Mesenchymal stem cell (in vitro differentiated cells and primary cell): ENCODE results near the gene COBLL1.

Experiments
- DNase-seq: peaks from one replicate; pipeline ENCODE4 v3.0.0-alpha.2; 2013
- H2AFZ ChIP-seq: one replicate; pipeline ENCODE4 v1.6.1; 2013; ENCODE audit warnings: low read depth, mild to moderate bottlenecking, control low read depth, inconsistent platforms, low read length, moderate library complexity
- H2AK5ac ChIP-seq: 2 replicates; pipeline ENCODE4 v1.6.1; 2013; ENCODE audit warnings: low read length, moderate library complexity, mild to moderate bottlenecking, inconsistent platforms; ENCODE audit not compliant: severe bottlenecking
- H2BK120ac ChIP-seq: one replicate; pipeline ENCODE4 v1.6.1; 2013; ENCODE audit warnings: low read depth, mild to moderate bottlenecking, inconsistent platforms, low read length, moderate library complexity
- H2BK12ac ChIP-seq, 2 experiments: one replicate each; pipeline ENCODE4 v1.6.1; 2013; ENCODE audit warnings: inconsistent platforms in 2 of 2, low read length in 2 of 2, mild to moderate bottlenecking in 2 of 2, moderate library complexity in 2 of 2, control low read depth in 1 of 2
- H2BK15ac ChIP-seq: one replicate; pipeline ENCODE4 v1.6.1; 2013; ENCODE audit warnings: mild to moderate bottlenecking, low read depth, inconsistent platforms; ENCODE audit not compliant: poor library complexity, severe bottlenecking
- H2BK5ac ChIP-seq: 2 replicates; pipeline ENCODE4 v1.6.1; 2013; ENCODE audit warnings: low read depth, mild to moderate bottlenecking, low read length, control low read depth, inconsistent platforms; ENCODE audit not compliant: poor library complexity, severe bottlenecking
- H3K14ac ChIP-seq, 2 experiments: one replicate each; pipeline ENCODE4 v1.6.1; 2013; ENCODE audit warnings: inconsistent platforms in 2 of 2, low read length in 2 of 2, control low read depth in 1 of 2, mild to moderate bottlenecking in 1 of 2, moderate library complexity in 1 of 2
- H3K18ac ChIP-seq, 2 experiments: one replicate each; pipeline ENCODE4 v1.6.1; 2013; ENCODE audit warnings: inconsistent platforms in 2 of 2, low read length in 2 of 2, control low read depth in 1 of 2, low read depth in 1 of 2, mild to moderate bottlenecking in 1 of 2
- H3K23ac ChIP-seq, 2 experiments: one replicate each; pipeline ENCODE4 v1.6.1; 2013; ENCODE audit warnings: inconsistent platforms in 2 of 2, low read length in 2 of 2, mild to moderate bottlenecking in 2 of 2, moderate library complexity in 2 of 2, control low read depth in 1 of 2
- H3K27ac ChIP-seq: 2 replicates; pipeline ENCODE4 v1.5.1; 2013; ENCODE audit warnings: mild to moderate bottlenecking, moderate library complexity, low read length, control low read depth, inconsistent platforms; ENCODE audit not compliant: poor library complexity, severe bottlenecking
- H3K27me3 ChIP-seq, 2 experiments: 2 replicates each; pipeline versions ENCODE4 v1.6.1 to v1.7.0; 2013; ENCODE audit warnings: low read length in 2 of 2, mild to moderate bottlenecking in 2 of 2, moderate library complexity in 2 of 2, control low read depth in 1 of 2, inconsistent platforms in 1 of 2; ENCODE audit not compliant: control insufficient read depth in 1 of 2, insufficient read depth in 1 of 2
- H3K36me3 ChIP-seq, 2 experiments: 2 replicates each; pipeline versions ENCODE4 v1.6.1 to v1.7.0; 2013; ENCODE audit warnings: low read length in 2 of 2, control low read depth in 1 of 2, inconsistent platforms in 1 of 2, low read depth in 1 of 2, mild to moderate bottlenecking in 1 of 2; ENCODE audit not compliant: insufficient read depth in 2 of 2, control insufficient read depth in 1 of 2
- H3K4ac ChIP-seq, 2 experiments: one replicate each; pipeline ENCODE4 v1.6.1; 2013; ENCODE audit warnings: inconsistent platforms in 2 of 2, low read length in 2 of 2, mild to moderate bottlenecking in 2 of 2, moderate library complexity in 2 of 2, control low read depth in 1 of 2, low read depth in 1 of 2
- H3K4me1 ChIP-seq: 2 replicates; pipeline ENCODE4 v1.6.1; 2013; ENCODE audit warnings: low read depth, low read length, control low read depth; ENCODE audit not compliant: control insufficient read depth, insufficient read depth
- H3K4me2 ChIP-seq: 2 replicates; pipeline ENCODE4 v1.6.1; 2013; ENCODE audit warnings: low read length, mild to moderate bottlenecking, inconsistent platforms; ENCODE audit not compliant: poor library complexity, severe bottlenecking
- H3K4me3 ChIP-seq, 2 experiments: 2 replicates each; pipeline versions ENCODE4 v1.5.1 to v1.7.0; 2013; ENCODE audit warnings: low read length in 2 of 2, mild to moderate bottlenecking in 2 of 2, control low read depth in 1 of 2, low read depth in 1 of 2; ENCODE audit not compliant: insufficient read depth in 1 of 2
- H3K79me1 ChIP-seq: replicated peaks from 2 replicates; pipeline ENCODE4 v1.6.1; 2013; ENCODE audit warnings: mild to moderate bottlenecking, control low read depth, low read length, inconsistent platforms; ENCODE audit not compliant: poor library complexity, severe bottlenecking
- H3K9ac ChIP-seq: 2 replicates; pipeline ENCODE4 v1.7.0; 2013; ENCODE audit warnings: mild to moderate bottlenecking, low read length, moderate library complexity
- H3K9me3 ChIP-seq: 2 replicates; pipeline ENCODE4 v1.7.0; 2013; ENCODE audit warnings: mild to moderate bottlenecking, low read length; ENCODE audit not compliant: control insufficient read depth
- H4K8ac ChIP-seq: one replicate; pipeline ENCODE4 v1.6.1; 2013; ENCODE audit warnings: inconsistent platforms, mild to moderate bottlenecking, low read length, moderate library complexity
- H4K91ac ChIP-seq: one replicate; pipeline ENCODE4 v1.6.1; 2013; ENCODE audit warnings: mild to moderate bottlenecking, low read length, inconsistent platforms
- WGBS: methylation state at CpG from one replicate; pipeline ENCODE4 v1.1.7; 2013; ENCODE audit warnings: mixed read lengths; 5-methylcytosine and 5-hydroxymethylcytosine counted together

COBLL1 gene

DNA sequence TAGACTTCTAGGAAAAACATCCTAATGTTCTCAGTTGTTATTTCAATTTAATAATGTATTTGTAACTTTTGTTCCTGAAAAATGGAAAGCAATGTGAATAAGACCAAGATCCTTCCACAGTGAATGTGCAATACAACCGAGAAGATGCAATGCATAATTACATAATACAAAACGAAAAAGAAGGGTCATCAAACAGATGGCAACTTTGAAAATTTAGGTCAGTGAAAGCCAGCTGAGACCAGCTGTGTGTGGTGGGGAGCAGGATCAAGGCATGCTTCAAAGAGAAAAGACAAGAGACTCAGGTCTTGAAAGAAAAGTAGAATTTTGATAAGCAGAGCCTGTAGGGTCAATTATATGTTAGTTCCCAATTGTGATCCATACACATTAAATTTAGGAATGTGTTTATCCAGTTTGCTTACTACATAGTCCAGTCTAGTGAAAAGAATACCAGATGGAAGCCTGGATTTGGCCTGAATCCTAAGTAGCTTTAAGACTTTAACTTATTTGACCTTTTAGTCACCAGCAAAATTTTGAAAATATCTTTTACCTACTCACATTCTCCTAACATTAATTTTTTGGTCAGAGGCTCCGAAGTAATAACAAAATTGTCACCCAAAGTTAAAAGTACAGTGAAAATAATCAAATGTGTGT is 93.7 kb downstream of the COBLL1 start:
- no peaks in the 10 kb centered on the region for H3K27me3 ChIP-seq
- H2BK5ac ChIP-seq: no peak overlapping the region
- 96% methylated on average over 3 of the region's 3 CpGs for WGBS

GRCh38 chr2:164747140-164747539 is 94.5 kb downstream of the COBLL1 start:
- Histone ChIP-seq H2AK5ac (peak overlapping the region; percentile 29), H3K27ac (peak overlapping the region; percentile 83), H3K79me1 (peaks cover 8% of the 10 kb centered on the region), H2AFZ (no peak overlapping the region), H2BK12ac (no peak overlapping the region), H2BK120ac (no peak overlapping the region), H4K8ac (no peak overlapping the region), H3K23ac (no peak overlapping the region), H3K9me3 (no peaks in the 10 kb centered on the region), H3K4ac (no peak overlapping the region), H2BK15ac (no peak overlapping the region), H3K4me2 (no peak overlapping the region), H3K4me3 (no peak overlapping the region), H3K27me3 (no peaks in the 10 kb centered on the region), H3K9ac (no peak overlapping the region), H3K14ac (no peak overlapping the region), H4K91ac (no peak overlapping the region), H3K18ac (no peak overlapping the region), H3K4me1 (peaks cover 3% of the 10 kb centered on the region), H3K36me3 (no peaks in the 10 kb centered on the region), H2BK5ac (peak overlapping the region; percentile 24)
- no peak for DNase-seq
- 100% methylated on average over 1 of the region's 1 CpG for WGBS

More for the DNA sequence above, 93.7 kb downstream of the COBLL1 start:
- no peak overlapping the region for H3K4ac ChIP-seq
- no peak overlapping the region for H3K14ac ChIP-seq
- no peak overlapping the region for H2AFZ ChIP-seq
- no peaks in the 10 kb centered on the region for H3K9me3 ChIP-seq
- H2BK12ac ChIP-seq: no peak overlapping the region
- no peak overlapping the region for H3K9ac ChIP-seq
- no peak overlapping the region for H2BK120ac ChIP-seq
- H3K18ac ChIP-seq: no peak overlapping the region
- peak overlapping the region; percentile 83 for H3K27ac ChIP-seq
- peaks cover 3% of the 10 kb centered on the region for H3K4me1 ChIP-seq
- no peaks in the 10 kb centered on the region for H3K36me3 ChIP-seq
- no peak overlapping the region for H4K8ac ChIP-seq
- no peak overlapping the region for H3K4me2 ChIP-seq
- no peak overlapping the region for H3K4me3 ChIP-seq
- no peak overlapping the region for H2BK15ac ChIP-seq
- peaks cover 10% of the 10 kb centered on the region for H3K79me1 ChIP-seq
- DNase-seq: no peak
- H3K23ac ChIP-seq: no peak overlapping the region
- H4K91ac ChIP-seq: no peak overlapping the region
- H2AK5ac ChIP-seq: peak overlapping the region; percentile 29

GRCh38 chr2:164746713-164747112 is 94.9 kb downstream of the COBLL1 start:
- H4K8ac ChIP-seq: no peak overlapping the region
- H3K79me1 ChIP-seq: peaks cover 6% of the 10 kb centered on the region
- H3K27ac ChIP-seq: peak overlapping the region; percentile 93
- H3K4me2 ChIP-seq: peak overlapping the region; percentile 13
- H3K4ac ChIP-seq: no peak overlapping the region
- no peaks in the 10 kb centered on the region for H3K9me3 ChIP-seq
- H3K36me3 ChIP-seq: no peaks in the 10 kb centered on the region
- no peak overlapping the region for H3K23ac ChIP-seq
- 89% methylated on average over 1 of the region's 1 CpG for WGBS
- no peak for DNase-seq
- H3K4me3 ChIP-seq: no peak overlapping the region
- no peak overlapping the region for H3K18ac ChIP-seq
- H2AK5ac ChIP-seq: no peak overlapping the region
- H2BK5ac ChIP-seq: no peak overlapping the region
- H2BK12ac ChIP-seq: no peak overlapping the region
- peaks cover 3% of the 10 kb centered on the region for H3K4me1 ChIP-seq
- no peak overlapping the region for H3K14ac ChIP-seq
- no peak overlapping the region for H2BK15ac ChIP-seq
- H4K91ac ChIP-seq: no peak overlapping the region
- no peak overlapping the region for H3K9ac ChIP-seq
- no peak overlapping the region for H2AFZ ChIP-seq
- no peaks in the 10 kb centered on the region for H3K27me3 ChIP-seq
- H2BK120ac ChIP-seq: no peak overlapping the region

DNA sequence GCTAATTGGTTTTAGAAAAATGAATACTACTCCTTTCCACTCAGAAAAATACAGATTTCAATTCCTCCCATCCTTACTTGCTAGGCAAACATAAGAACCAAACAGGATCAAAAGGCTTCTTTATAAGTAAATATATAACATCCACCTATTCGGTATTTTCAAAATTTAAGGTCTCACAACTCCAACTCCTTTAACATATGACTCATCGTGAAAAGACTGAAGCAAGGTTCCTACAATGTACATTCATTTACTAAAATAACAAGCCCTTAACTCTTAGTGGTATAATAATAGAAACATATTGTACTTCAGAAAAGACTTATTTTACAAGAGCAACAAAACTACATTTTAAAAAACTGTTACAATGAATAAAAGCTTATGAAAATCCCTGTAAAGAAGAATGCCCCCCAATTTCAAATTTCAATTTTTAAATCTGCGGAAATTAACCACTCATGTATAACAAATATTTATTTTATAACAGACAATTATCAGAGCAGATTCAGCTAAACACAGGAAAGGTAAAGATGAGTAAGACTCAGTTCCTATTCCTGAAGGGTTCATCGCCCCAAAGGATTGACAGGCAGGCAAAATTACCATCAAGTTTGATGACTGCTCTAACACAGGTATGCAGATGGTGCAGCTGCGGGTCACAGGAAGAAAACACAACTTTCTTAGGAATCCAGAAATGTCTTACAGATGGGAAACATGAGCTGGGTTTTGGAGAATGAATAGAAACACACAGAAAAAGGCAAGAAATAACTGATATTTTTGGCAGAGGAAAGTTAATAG is 96.4 kb downstream of the COBLL1 start:
- no peak overlapping the region for H4K8ac ChIP-seq

More for the DNA sequence above, 96.4 kb downstream of the COBLL1 start:
- Histone ChIP-seq H3K4me1 (peaks cover 3% of the 10 kb centered on the region), H3K4me2 (peak overlapping the region; percentile 5), H2BK15ac (no peak overlapping the region), H3K9me3 (no peaks in the 10 kb centered on the region), H2AK5ac (no peak overlapping the region), H3K18ac (no peak overlapping the region), H3K79me1 (peaks cover 5% of the 10 kb centered on the region), H3K14ac (no peak overlapping the region), H3K4ac (no peak overlapping the region), H3K9ac (no peak overlapping the region), H2BK12ac (no peak overlapping the region), H2BK120ac (no peak overlapping the region), H3K27me3 (no peaks in the 10 kb centered on the region), H4K91ac (no peak overlapping the region), H3K27ac (peak overlapping the region; percentile 93), H2AFZ (no peak overlapping the region), H3K36me3 (peaks cover 0 to 3% of the 10 kb centered on the region in 2 experiments), H3K4me3 (no peak overlapping the region), H3K23ac (no peak overlapping the region), H2BK5ac (no peak overlapping the region)
- no peak for DNase-seq
- WGBS: 92% methylated on average over 5 of the region's 5 CpGs
